Measurements from ENCODE around the gene KCNG3.

DNA sequence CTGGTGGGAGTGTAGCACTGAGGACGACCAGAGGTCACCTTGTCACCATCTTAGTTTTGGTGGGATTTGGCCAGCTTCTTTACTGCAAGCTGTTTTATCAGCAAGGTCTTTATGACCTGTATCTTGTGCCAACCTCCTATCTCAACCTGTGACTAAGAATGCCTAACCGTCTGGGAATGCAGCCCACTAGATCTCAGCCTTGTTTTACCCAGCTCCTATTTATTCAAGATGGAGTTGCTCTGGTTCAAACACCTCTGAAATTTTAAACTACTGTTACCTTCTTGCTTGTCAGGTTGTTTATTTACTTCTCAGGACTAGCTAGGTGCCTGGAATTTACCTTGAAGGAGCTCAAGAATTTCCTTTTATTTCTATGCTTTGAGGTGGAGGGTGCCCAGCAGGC is 9.5 kb upstream of the KCNG3 start:
- TF ChIP-seq POLR2A (IDR thresholded peaks at IDR 0.05), result no peak
- no peak for TF ChIP-seq CTCF (IDR thresholded peaks at IDR 0.05)
